Neural progenitor cell (in vitro differentiated cells): ENCODE measurements around the gene CSNK2A3. TPM values are rescaled to one million over a fixed set of nuclear protein-coding genes. Genes with fewer than 3 reads are reported as not detected.

Experiments used
- DNase-seq: peaks from one replicate; pipeline ENCODE4 v3.0.0-alpha.2; 2016; ENCODE audit warnings: low spot score
- H2AFZ ChIP-seq: fragments of 200-600 bp; sonication (generic); replicated peaks from 2 replicates; pipeline ENCODE4 v1.6.1; 2016; ENCODE audit warnings: antibody characterized with exemption
- H3F3A ChIP-seq: fragments of 200-600 bp; sonication (generic); 2 replicates; pipeline ENCODE4 v1.6.1; 2016; ENCODE audit warnings: antibody characterized with exemption, low read depth
- H3K27ac ChIP-seq: fragments of 200-600 bp; sonication (generic); 2 replicates; pipeline ENCODE4 v1.5.1; 2016; ENCODE audit warnings: mild to moderate bottlenecking
- H3K27me3 ChIP-seq: fragments of 200-600 bp; sonication (generic); 2 replicates; pipeline ENCODE4 v1.6.1; 2016; ENCODE audit warnings: mild to moderate bottlenecking, moderate library complexity
- H3K36me3 ChIP-seq: fragments of 200-600 bp; sonication (generic); 2 replicates; pipeline ENCODE4 v1.5.1; 2016
- H3K4me1 ChIP-seq: fragments of 200-600 bp; sonication (generic); 2 replicates; pipeline ENCODE4 v1.6.1; 2016; ENCODE audit warnings: mixed run types
- H3K4me2 ChIP-seq: fragments of 200-600 bp; sonication (generic); 2 replicates; pipeline ENCODE4 v1.6.1; 2016
- H3K4me3 ChIP-seq: fragments of 200-600 bp; sonication (generic); 2 replicates; pipeline ENCODE4 v1.5.1; 2016
- H3K79me2 ChIP-seq: fragments of 200-600 bp; sonication (generic); 2 replicates; pipeline ENCODE4 v1.6.1; 2016; ENCODE audit warnings: low read depth
- H3K9ac ChIP-seq: fragments of 200-600 bp; sonication (generic); 2 replicates; pipeline ENCODE4 v1.6.1; 2016
- H3K9me3 ChIP-seq: fragments of 200-600 bp; sonication (generic); 2 replicates; pipeline ENCODE4 v1.5.1; 2016; ENCODE audit warnings: low read depth
- H4K20me1 ChIP-seq: fragments of 200-600 bp; sonication (generic); 2 replicates; pipeline ENCODE4 v1.6.1; 2016; ENCODE audit warnings: low read depth
- H3K27ac Mint-ChIP-seq: 3 replicates; pipeline ENCODE4 v1.8.0; 2021; ENCODE audit warnings: mixed read lengths
- H3K27me3 Mint-ChIP-seq: 2 replicates; pipeline ENCODE4 v1.8.0; 2022; ENCODE audit warnings: low read depth, mild to moderate bottlenecking, inconsistent platforms, moderate library complexity, mixed read lengths; ENCODE audit not compliant: insufficient read depth
- H3K36me3 Mint-ChIP-seq: 3 replicates; pipeline ENCODE4 v1.8.0; 2021; ENCODE audit warnings: mixed read lengths
- H3K4me1 Mint-ChIP-seq: 3 replicates; pipeline ENCODE4 v1.8.0; 2021; ENCODE audit warnings: mixed read lengths
- H3K4me3 Mint-ChIP-seq: 3 replicates; pipeline ENCODE4 v1.8.0; 2021; ENCODE audit warnings: mild to moderate bottlenecking, moderate library complexity, mixed read lengths
- H3K9me3 Mint-ChIP-seq: 3 replicates; pipeline ENCODE4 v1.8.0; 2020; ENCODE audit warnings: mixed read lengths
- CTCF ChIP-seq: fragments of 200-600 bp; sonication (generic); IDR thresholded peaks from 2 replicates; pipeline ENCODE4 v1.5.1; 2017; ENCODE audit warnings: antibody characterized with exemption, mild to moderate bottlenecking
- EZH2 ChIP-seq: fragments of 200-600 bp; sonication (generic); IDR thresholded peaks from 2 replicates; pipeline ENCODE4 v1.6.1; 2017; ENCODE audit warnings: antibody characterized with exemption, mild to moderate bottlenecking, moderate library complexity
- EZH2phosphoT487 ChIP-seq: fragments of 200-600 bp; sonication (generic); IDR thresholded peaks from 2 replicates; pipeline ENCODE4 v1.6.1; 2017; ENCODE audit warnings: antibody characterized with exemption
- total RNA-seq: library from RNA; depleted of rRNA; stranded (reverse); fragments of >200 nt; gene quantifications from 2 replicates; pipeline ENCODE4 v1.2.3, GENCODE V29; 2015; ENCODE audit warnings: low replicate concordance

CSNK2A3 gene
- total RNA-seq, 1 donor from 2014 or later, result 5.9 TPM

- no peak overlapping the region for H3K4me3 Mint-ChIP-seq
- peaks cover 3% of the 10 kb centered on the region for H3K4me1 Mint-ChIP-seq
- no peaks in the 10 kb centered on the region for H3K36me3 Mint-ChIP-seq
- no peaks in the 10 kb centered on the region for H3K27me3 ChIP-seq
- no peaks in the 10 kb centered on the region for H3K9me3 Mint-ChIP-seq
- H3K4me2 ChIP-seq, result no peak overlapping the region
- H3K4me3 ChIP-seq, result no peak overlapping the region
- no peak overlapping the region for H3K9ac ChIP-seq
- no peak overlapping the region for H2AFZ ChIP-seq
- no peaks in the 10 kb centered on the region for H3K79me2 ChIP-seq
- H3F3A ChIP-seq, result no peaks in the 10 kb centered on the region
- TF ChIP-seq EZH2phosphoT487, result no peak
- no peak for TF ChIP-seq CTCF
- TF ChIP-seq EZH2, result no peak
- no peaks in the 10 kb centered on the region for H3K9me3 ChIP-seq
- no peaks in the 10 kb centered on the region for H3K36me3 ChIP-seq
- no peaks in the 10 kb centered on the region for H3K4me1 ChIP-seq
- no peaks in the 10 kb centered on the region for H4K20me1 ChIP-seq
- no peak overlapping the region for H3K27ac ChIP-seq
- peaks cover 5% of the 10 kb centered on the region for H3K27me3 Mint-ChIP-seq
- no peak for DNase-seq
- H3K27ac Mint-ChIP-seq, result no peak overlapping the region
These were observed 5.5 kb downstream of the CSNK2A3 start for GRCh38 chr11:11347592-11347991.

- Histone ChIP-seq H3K27me3 (no peaks in the 10 kb centered on the region), H4K20me1 (no peaks in the 10 kb centered on the region), H3F3A (no peaks in the 10 kb centered on the region), H3K36me3 (no peaks in the 10 kb centered on the region), H3K9me3 (no peaks in the 10 kb centered on the region), H3K4me1 (no peaks in the 10 kb centered on the region), H3K4me2 (no peak overlapping the region), H3K79me2 (no peaks in the 10 kb centered on the region), H3K27ac (no peak overlapping the region), H3K9ac (no peak overlapping the region), H3K4me3 (no peak overlapping the region), H2AFZ (no peak overlapping the region)
- Mint-ChIP-seq H3K4me3 (no peak overlapping the region), H3K27me3 (peaks cover 5% of the 10 kb centered on the region), H3K27ac (no peak overlapping the region), H3K36me3 (no peaks in the 10 kb centered on the region), H3K4me1 (peaks cover 3% of the 10 kb centered on the region), H3K9me3 (no peaks in the 10 kb centered on the region)
- no peak for DNase-seq
- TF ChIP-seq EZH2, result no peak
- TF ChIP-seq CTCF, result no peak
- TF ChIP-seq EZH2phosphoT487, result no peak
These were observed 6.7 kb downstream of the CSNK2A3 start for GRCh38 chr11:11346303-11346702.

GRCh38 chr11:11345099-11345498 lies 8.0 kb downstream of the CSNK2A3 start:
- Histone ChIP-seq H3K9ac (no peak overlapping the region), H3K27me3 (no peaks in the 10 kb centered on the region)

More at GRCh38 chr11:11345099-11345498, 8.0 kb downstream of the CSNK2A3 start:
- Mint-ChIP-seq H3K27ac (no peak overlapping the region), H3K36me3 (no peaks in the 10 kb centered on the region), H3K4me3 (no peak overlapping the region), H3K9me3 (no peaks in the 10 kb centered on the region), H3K27me3 (peaks cover 5% of the 10 kb centered on the region), H3K4me1 (peaks cover under 1% of the 10 kb centered on the region)
- H3K4me1 ChIP-seq, result no peaks in the 10 kb centered on the region
- no peak for TF ChIP-seq CTCF
- TF ChIP-seq EZH2phosphoT487, result no peak
- TF ChIP-seq EZH2, result no peak
- no peak overlapping the region for H2AFZ ChIP-seq
- no peaks in the 10 kb centered on the region for H4K20me1 ChIP-seq
- H3K9me3 ChIP-seq, result no peaks in the 10 kb centered on the region
- H3K79me2 ChIP-seq, result no peaks in the 10 kb centered on the region
- H3K36me3 ChIP-seq, result no peaks in the 10 kb centered on the region
- H3K4me3 ChIP-seq, result no peak overlapping the region
- no peak overlapping the region for H3K27ac ChIP-seq
- H3F3A ChIP-seq, result no peaks in the 10 kb centered on the region
- H3K4me2 ChIP-seq, result no peak overlapping the region
- DNase-seq, result no peak
